GM23338 (cell line): ENCODE results near the gene ZNF514. TPM values are rescaled to one million over a fixed set of nuclear protein-coding genes. Genes with fewer than 3 reads are reported as not detected.

Experiments
- ATAC-seq: fragments of 200-7000 bp; cut with Tn5 transposase; 3 replicates; pipeline ENCODE4 v1.9.1; 2020
- DNase-seq: peaks from one replicate; pipeline ENCODE4 v3.0.0-alpha.2; 2015; ENCODE audit warnings: low spot score
- H2AFZ ChIP-seq: fragments of 200-600 bp; sonication (generic); 2 replicates; pipeline ENCODE4 v1.8.0; 2016; ENCODE audit warnings: antibody characterized with exemption, mild to moderate bottlenecking, moderate library complexity
- H3F3A ChIP-seq: fragments of 200-600 bp; sonication (generic); replicated peaks from 2 replicates; pipeline ENCODE4 v1.8.0; 2017; ENCODE audit warnings: antibody characterized with exemption, mixed run types, low read depth
- H3K27ac ChIP-seq: fragments of 200-600 bp; sonication (generic); 2 replicates; pipeline ENCODE4 v1.6.1; 2016; ENCODE audit warnings: low read depth
- H3K27me3 ChIP-seq: fragments of 200-600 bp; sonication (generic); 2 replicates; pipeline ENCODE4 v1.8.0; 2016; ENCODE audit warnings: mild to moderate bottlenecking, mixed run types, moderate library complexity; ENCODE audit not compliant: insufficient read depth
- H3K36me3 ChIP-seq: fragments of 200-600 bp; sonication (generic); 2 replicates; pipeline ENCODE4 v1.8.0; 2016; ENCODE audit warnings: mild to moderate bottlenecking; ENCODE audit not compliant: insufficient read depth
- H3K4me1 ChIP-seq: fragments of 200-600 bp; sonication (generic); 2 replicates; pipeline ENCODE4 v1.8.0; 2016; ENCODE audit warnings: mild to moderate bottlenecking, moderate library complexity; ENCODE audit not compliant: insufficient read depth
- H3K4me2 ChIP-seq: fragments of 200-600 bp; sonication (generic); 2 replicates; pipeline ENCODE4 v1.7.1; 2017; ENCODE audit warnings: mixed run types
- H3K4me3 ChIP-seq: fragments of 200-600 bp; sonication (generic); 2 replicates; pipeline ENCODE4 v1.6.1; 2016; ENCODE audit warnings: mixed run types
- H3K79me2 ChIP-seq: fragments of 200-600 bp; sonication (generic); replicated peaks from 2 replicates; pipeline ENCODE4 v1.8.0; 2017; ENCODE audit warnings: mild to moderate bottlenecking; ENCODE audit not compliant: insufficient read depth
- H3K9me2 ChIP-seq: fragments of 200-600 bp; sonication (generic); 2 replicates; pipeline ENCODE4 v1.8.0; 2017; ENCODE audit not compliant: insufficient read depth
- H4K20me1 ChIP-seq: fragments of 200-600 bp; sonication (generic); replicated peaks from 2 replicates; pipeline ENCODE4 v1.8.0; 2017; ENCODE audit warnings: mild to moderate bottlenecking; ENCODE audit not compliant: insufficient read depth
- H3K27ac Mint-ChIP-seq: 2 replicates; pipeline ENCODE4 v1.8.0; 2020; ENCODE audit warnings: inconsistent platforms, mild to moderate bottlenecking, moderate library complexity, mixed read lengths
- H3K27me3 Mint-ChIP-seq: 3 replicates; pipeline ENCODE4 v1.8.0; 2022; ENCODE audit warnings: low read depth, mild to moderate bottlenecking, moderate library complexity, mixed read lengths, inconsistent platforms; ENCODE audit not compliant: insufficient read depth, poor library complexity
- H3K36me3 Mint-ChIP-seq: 3 replicates; pipeline ENCODE4 v1.8.0; 2021; ENCODE audit warnings: low read depth, mild to moderate bottlenecking, inconsistent platforms, moderate library complexity, mixed read lengths
- H3K4me1 Mint-ChIP-seq: 3 replicates; pipeline ENCODE4 v1.8.0; 2020; ENCODE audit warnings: mild to moderate bottlenecking, inconsistent platforms, mixed read lengths
- H3K4me3 Mint-ChIP-seq: 3 replicates; pipeline ENCODE4 v1.8.0; 2021; ENCODE audit warnings: moderate library complexity, mild to moderate bottlenecking, inconsistent platforms, mixed read lengths
- H3K9me3 Mint-ChIP-seq: 3 replicates; pipeline ENCODE4 v1.8.0; 2020; ENCODE audit warnings: moderate library complexity, mild to moderate bottlenecking, inconsistent platforms, mixed read lengths
- CREB1 ChIP-seq: fragments of 250-450 bp; sonication (Bioruptor Pico); IDR thresholded peaks from 2 replicates; pipeline ENCODE4 v1.5.0; 2020; ENCODE audit warnings: low read depth, mild to moderate bottlenecking, moderate library complexity
- EZH2phosphoT487 ChIP-seq: fragments of 200-600 bp; sonication (generic); IDR thresholded peaks from one replicate; pipeline ENCODE4 v1.8.1; 2018; ENCODE audit warnings: antibody characterized with exemption; ENCODE audit not compliant: unreplicated experiment
- POLR2AphosphoS5 ChIP-seq: IDR thresholded peaks from 2 replicates; pipeline ENCODE4 v1.6.1; 2016; ENCODE audit warnings: antibody characterized with exemption, low read depth
- STAT1 ChIP-seq: IDR thresholded peaks from one replicate; pipeline ENCODE4 v1.6.1; 2016; ENCODE audit warnings: antibody characterized with exemption; ENCODE audit not compliant: unreplicated experiment
- ZNF114 ChIP-seq: fragments of 250-450 bp; sonication (Bioruptor Pico); IDR thresholded peaks from 2 replicates; pipeline ENCODE4 v1.5.0; 2020; ENCODE audit warnings: mild to moderate bottlenecking, moderate library complexity
- ZNF331 ChIP-seq: fragments of 250-450 bp; sonication (Bioruptor Pico); IDR thresholded peaks from 2 replicates; pipeline ENCODE4 v1.5.0; 2020; ENCODE audit warnings: low read depth, mild to moderate bottlenecking, moderate library complexity
- polyA plus RNA-seq: library from polyadenylated mRNA; unstranded; fragments of >200 nt; fragmentation: Nextera tagmentation; extraction: Ambion mirVana; gene quantifications from 2 replicates; pipeline ENCODE4 v1.2.1, GENCODE V29; 2016
- total RNA-seq: library from RNA; depleted of rRNA; stranded (reverse); fragments of >200 nt; shearing (Covaris generic); gene quantifications from 2 replicates; pipeline ENCODE4 v1.2.3, GENCODE V29; 2014
- TF ChIP-seq, protein P1 (sequence below), 2 experiments: fragments of 200-600 bp in 1 of 2; sonication (generic) in 1 of 2; conservative IDR thresholded peaks; 2 replicates each; pipeline versions ENCODE4 v1.5.1 to v1.6.1; 2016 to 2017; ENCODE audit warnings: antibody characterized with exemption in 2 of 2, low read depth in 2 of 2, mild to moderate bottlenecking in 2 of 2, moderate library complexity in 1 of 2
- TF ChIP-seq, protein P2 (sequence below): IDR thresholded peaks from 2 replicates; pipeline ENCODE4 v1.6.1; 2016; ENCODE audit warnings: antibody characterized with exemption
- TF ChIP-seq, protein P3 (sequence below): IDR thresholded peaks from one replicate; pipeline ENCODE4 v1.6.1; 2018; ENCODE audit warnings: antibody characterized with exemption; ENCODE audit not compliant: unreplicated experiment

ZNF514 gene
- total and polyA plus RNA-seq, 2 experiments from 2014 or later, result 7.2 to 9.3 TPM

DNA sequence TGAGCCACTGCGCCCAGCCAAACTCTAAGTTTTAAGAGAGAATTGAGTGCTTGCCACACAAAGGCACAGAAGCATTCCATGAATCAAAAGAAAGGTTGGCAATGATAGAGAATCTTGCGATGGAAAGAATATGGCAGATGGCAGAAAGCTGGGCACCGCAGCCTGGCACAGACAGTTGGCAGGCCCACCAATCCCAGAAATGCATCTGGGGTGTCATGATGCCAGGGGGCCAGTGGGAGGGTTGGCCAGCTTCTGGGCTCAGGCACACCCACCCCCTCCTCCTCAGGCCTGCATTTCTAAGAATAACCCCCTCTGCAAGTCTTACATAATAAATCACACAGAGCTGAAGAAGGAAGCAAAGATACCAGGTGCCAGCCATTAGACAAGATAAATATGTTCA is 25.5 kb upstream of the ZNF514 start (continued):
- TF ChIP-seq, protein P1, sequence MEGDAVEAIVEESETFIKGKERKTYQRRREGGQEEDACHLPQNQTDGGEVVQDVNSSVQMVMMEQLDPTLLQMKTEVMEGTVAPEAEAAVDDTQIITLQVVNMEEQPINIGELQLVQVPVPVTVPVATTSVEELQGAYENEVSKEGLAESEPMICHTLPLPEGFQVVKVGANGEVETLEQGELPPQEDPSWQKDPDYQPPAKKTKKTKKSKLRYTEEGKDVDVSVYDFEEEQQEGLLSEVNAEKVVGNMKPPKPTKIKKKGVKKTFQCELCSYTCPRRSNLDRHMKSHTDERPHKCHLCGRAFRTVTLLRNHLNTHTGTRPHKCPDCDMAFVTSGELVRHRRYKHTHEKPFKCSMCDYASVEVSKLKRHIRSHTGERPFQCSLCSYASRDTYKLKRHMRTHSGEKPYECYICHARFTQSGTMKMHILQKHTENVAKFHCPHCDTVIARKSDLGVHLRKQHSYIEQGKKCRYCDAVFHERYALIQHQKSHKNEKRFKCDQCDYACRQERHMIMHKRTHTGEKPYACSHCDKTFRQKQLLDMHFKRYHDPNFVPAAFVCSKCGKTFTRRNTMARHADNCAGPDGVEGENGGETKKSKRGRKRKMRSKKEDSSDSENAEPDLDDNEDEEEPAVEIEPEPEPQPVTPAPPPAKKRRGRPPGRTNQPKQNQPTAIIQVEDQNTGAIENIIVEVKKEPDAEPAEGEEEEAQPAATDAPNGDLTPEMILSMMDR (conservative IDR thresholded peaks at IDR 0.05; ENCODE audit: low read depth in 2 of 2), result no peak
- TF ChIP-seq CREB1 (CRISPR knock-in tag), result no peak
- TF ChIP-seq EZH2phosphoT487, result no peak
- TF ChIP-seq, protein P2, sequence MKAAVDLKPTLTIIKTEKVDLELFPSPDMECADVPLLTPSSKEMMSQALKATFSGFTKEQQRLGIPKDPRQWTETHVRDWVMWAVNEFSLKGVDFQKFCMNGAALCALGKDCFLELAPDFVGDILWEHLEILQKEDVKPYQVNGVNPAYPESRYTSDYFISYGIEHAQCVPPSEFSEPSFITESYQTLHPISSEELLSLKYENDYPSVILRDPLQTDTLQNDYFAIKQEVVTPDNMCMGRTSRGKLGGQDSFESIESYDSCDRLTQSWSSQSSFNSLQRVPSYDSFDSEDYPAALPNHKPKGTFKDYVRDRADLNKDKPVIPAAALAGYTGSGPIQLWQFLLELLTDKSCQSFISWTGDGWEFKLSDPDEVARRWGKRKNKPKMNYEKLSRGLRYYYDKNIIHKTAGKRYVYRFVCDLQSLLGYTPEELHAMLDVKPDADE, result no peak
- TF ChIP-seq, protein P3, sequence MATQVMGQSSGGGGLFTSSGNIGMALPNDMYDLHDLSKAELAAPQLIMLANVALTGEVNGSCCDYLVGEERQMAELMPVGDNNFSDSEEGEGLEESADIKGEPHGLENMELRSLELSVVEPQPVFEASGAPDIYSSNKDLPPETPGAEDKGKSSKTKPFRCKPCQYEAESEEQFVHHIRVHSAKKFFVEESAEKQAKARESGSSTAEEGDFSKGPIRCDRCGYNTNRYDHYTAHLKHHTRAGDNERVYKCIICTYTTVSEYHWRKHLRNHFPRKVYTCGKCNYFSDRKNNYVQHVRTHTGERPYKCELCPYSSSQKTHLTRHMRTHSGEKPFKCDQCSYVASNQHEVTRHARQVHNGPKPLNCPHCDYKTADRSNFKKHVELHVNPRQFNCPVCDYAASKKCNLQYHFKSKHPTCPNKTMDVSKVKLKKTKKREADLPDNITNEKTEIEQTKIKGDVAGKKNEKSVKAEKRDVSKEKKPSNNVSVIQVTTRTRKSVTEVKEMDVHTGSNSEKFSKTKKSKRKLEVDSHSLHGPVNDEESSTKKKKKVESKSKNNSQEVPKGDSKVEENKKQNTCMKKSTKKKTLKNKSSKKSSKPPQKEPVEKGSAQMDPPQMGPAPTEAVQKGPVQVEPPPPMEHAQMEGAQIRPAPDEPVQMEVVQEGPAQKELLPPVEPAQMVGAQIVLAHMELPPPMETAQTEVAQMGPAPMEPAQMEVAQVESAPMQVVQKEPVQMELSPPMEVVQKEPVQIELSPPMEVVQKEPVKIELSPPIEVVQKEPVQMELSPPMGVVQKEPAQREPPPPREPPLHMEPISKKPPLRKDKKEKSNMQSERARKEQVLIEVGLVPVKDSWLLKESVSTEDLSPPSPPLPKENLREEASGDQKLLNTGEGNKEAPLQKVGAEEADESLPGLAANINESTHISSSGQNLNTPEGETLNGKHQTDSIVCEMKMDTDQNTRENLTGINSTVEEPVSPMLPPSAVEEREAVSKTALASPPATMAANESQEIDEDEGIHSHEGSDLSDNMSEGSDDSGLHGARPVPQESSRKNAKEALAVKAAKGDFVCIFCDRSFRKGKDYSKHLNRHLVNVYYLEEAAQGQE, result no peak
- TF ChIP-seq STAT1, result no peak

DNA sequence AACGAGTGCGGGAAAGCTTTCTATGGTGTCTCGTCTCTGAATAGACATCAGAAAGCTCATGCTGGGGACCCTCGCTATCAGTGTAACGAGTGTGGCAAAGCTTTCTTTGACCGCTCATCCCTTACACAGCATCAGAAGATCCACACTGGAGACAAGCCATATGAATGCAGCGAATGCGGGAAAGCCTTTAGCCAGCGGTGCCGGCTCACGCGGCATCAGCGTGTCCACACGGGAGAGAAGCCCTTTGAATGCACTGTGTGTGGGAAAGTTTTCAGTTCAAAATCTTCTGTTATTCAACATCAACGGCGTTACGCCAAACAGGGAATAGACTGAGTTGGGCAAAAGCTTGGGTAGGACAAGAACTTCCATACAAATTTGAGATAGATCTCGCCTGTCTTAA is 22.1 kb upstream of the ZNF514 start:
- H2AFZ ChIP-seq, result no peak overlapping the region
- no peaks in the 10 kb centered on the region for H3K9me2 ChIP-seq
- no peak overlapping the region for H3K27ac ChIP-seq
- no peaks in the 10 kb centered on the region for H3K27me3 ChIP-seq
- H3K27ac Mint-ChIP-seq, result no peak overlapping the region
- H4K20me1 ChIP-seq, result no peaks in the 10 kb centered on the region
- H3K79me2 ChIP-seq, result no peaks in the 10 kb centered on the region
- H3K4me1 Mint-ChIP-seq, result no peaks in the 10 kb centered on the region; the same call in 2 of the 3 replicates
- H3K4me3 ChIP-seq, result no peak overlapping the region
- H3K9me3 Mint-ChIP-seq, result 0 out of 3 replicates have a peak, but pooled peaks cover 4% of the 10 kb centered on the region
- H3K27me3 Mint-ChIP-seq, result no peaks in the 10 kb centered on the region
- no peak for ATAC-seq
- H3K36me3 Mint-ChIP-seq, result peaks cover 25% of the 10 kb centered on the region
- H3K4me3 Mint-ChIP-seq, result no peak overlapping the region
- H3F3A ChIP-seq, result no peaks in the 10 kb centered on the region
- TF ChIP-seq, protein P3, result no peak
- TF ChIP-seq EZH2phosphoT487, result no peak
- no peak for TF ChIP-seq ZNF114 (CRISPR knock-in tag)
- no peak for TF ChIP-seq ZNF331 (CRISPR knock-in tag)
- TF ChIP-seq STAT1, result no peak
- no peak for TF ChIP-seq POLR2AphosphoS5
- H3K36me3 ChIP-seq, result no peaks in the 10 kb centered on the region
- DNase-seq, result no peak
- H3K4me1 ChIP-seq, result no peaks in the 10 kb centered on the region
- no peak overlapping the region for H3K4me2 ChIP-seq
